Natural killer cell (primary cell): ENCODE data around the gene SNAPC5. TPM values are rescaled to one million over a fixed set of nuclear protein-coding genes. Genes with fewer than 3 reads are reported as not detected.

Experiments
- ATAC-seq, 3 donors: fragments of 150-1000 bp in 2 of 3; fragments of 200-7000 bp in 1 of 3; cut with Tn5 transposase; 1 replicate in 1 of 3; 2 replicates in 2 of 3; pipeline ENCODE4 v1.10.0; 2021; ENCODE audit warnings: mild to moderate bottlenecking in 2 of 3, moderate library complexity in 2 of 3
- DNase-seq, 2 donors: peaks; one replicate each; pipeline versions ENCODE4 v3.0.0 to v3.0.0-alpha.2; 2013 to 2021; ENCODE audit warnings: mixed read lengths in 1 of 2
- H3K27ac ChIP-seq: one replicate; pipeline ENCODE4 v1.5.1; 2013; ENCODE audit warnings: mild to moderate bottlenecking, low read length
- H3K27me3 ChIP-seq: one replicate; pipeline ENCODE4 v1.6.1; 2013; ENCODE audit warnings: low read length; ENCODE audit not compliant: control insufficient read depth, insufficient read depth
- H3K36me3 ChIP-seq: one replicate; pipeline ENCODE4 v1.6.1; 2013; ENCODE audit warnings: low read length; ENCODE audit not compliant: control insufficient read depth, insufficient read depth
- H3K4me1 ChIP-seq: one replicate; pipeline ENCODE4 v1.6.1; 2013; ENCODE audit warnings: low read length; ENCODE audit not compliant: control insufficient read depth, insufficient read depth
- H3K4me3 ChIP-seq: one replicate; pipeline ENCODE4 v1.5.1; 2013; ENCODE audit warnings: low read length
- H3K9me3 ChIP-seq: one replicate; pipeline ENCODE4 v1.6.1; 2013; ENCODE audit warnings: low read length; ENCODE audit not compliant: control insufficient read depth, insufficient read depth
- H3K27ac Mint-ChIP-seq, 2 donors: one replicate each; pipeline ENCODE4 v1.8.0; 2022; ENCODE audit warnings: mild to moderate bottlenecking in 2 of 2, mixed read lengths in 2 of 2, moderate library complexity in 1 of 2
- H3K27me3 Mint-ChIP-seq, 2 donors: one replicate each; pipeline ENCODE4 v1.8.0; 2022; ENCODE audit warnings: low read depth in 2 of 2, mixed read lengths in 2 of 2
- H3K36me3 Mint-ChIP-seq: one replicate; pipeline ENCODE4 v1.8.0; 2022; ENCODE audit warnings: mixed read lengths
- H3K4me1 Mint-ChIP-seq, 2 donors: one replicate each; pipeline ENCODE4 v1.8.0; 2022; ENCODE audit warnings: mixed read lengths in 2 of 2
- H3K4me3 Mint-ChIP-seq: one replicate; pipeline ENCODE4 v1.8.0; 2022; ENCODE audit warnings: mild to moderate bottlenecking, moderate library complexity, mixed read lengths
- H3K9me3 Mint-ChIP-seq, 2 donors: one replicate each; pipeline ENCODE4 v1.8.0; 2022; ENCODE audit warnings: mixed read lengths in 2 of 2
- CTCF ChIP-seq: fragments of 200-600 bp; IDR thresholded peaks from one replicate; pipeline ENCODE4 v1.8.0; 2022; ENCODE audit warnings: antibody characterized with exemption
- WGBS: methylation state at CpG from one replicate; pipeline ENCODE4 v1.1.7; 2013; ENCODE audit warnings: missing lambda C conversion rate; ENCODE audit not compliant: insufficient coverage; 5-methylcytosine and 5-hydroxymethylcytosine counted together
- intact Hi-C: fragments of 100-400 bp; cut with micrococcal nuclease; formaldehyde crosslinking; loops from one replicate; pipeline ENCODE4 v1.14.2; 2022
- total RNA-seq, 4 donors: library from RNA; stranded (reverse); fragments of 120-200 nt in 1 of 4; gene quantifications; one replicate each; pipeline versions ENCODE4 v1.2.3 to v1.2.4, GENCODE V29; 2013 to 2022

The SNAPC5 gene
- total RNA-seq, 3 donors from 2014 or later (not counting 1 experiment from before 2014, with no cell fraction given), result 17.2 to 25.2 (median 24.3) TPM

GRCh38 chr15:66486887-66487286 is 10.7 kb downstream of the SNAPC5 start:
- no peak overlapping the region for H3K4me3 Mint-ChIP-seq
- Histone ChIP-seq H3K36me3 (peaks cover 68% of the 10 kb centered on the region), H3K9me3 (no peaks in the 10 kb centered on the region), H3K27ac (no peak overlapping the region), H3K27me3 (no peaks in the 10 kb centered on the region), H3K4me3 (no peak overlapping the region), H3K4me1 (no peaks in the 10 kb centered on the region)
- H3K9me3 Mint-ChIP-seq, result no peaks in the 10 kb centered on the region
- no peaks in the 10 kb centered on the region for H3K27me3 Mint-ChIP-seq
- no peaks in the 10 kb centered on the region for H3K36me3 Mint-ChIP-seq
- no peak for TF ChIP-seq CTCF
- intact Hi-C loops, result no loop called here
- no peak for DNase-seq
- WGBS, result 100% methylated on average over 3 of the region's 3 CpGs
- no peak for ATAC-seq
- H3K27ac Mint-ChIP-seq, result no peak overlapping the region
- peaks cover 0 to 19% of the 10 kb centered on the region in 2 donors for H3K4me1 Mint-ChIP-seq

DNA sequence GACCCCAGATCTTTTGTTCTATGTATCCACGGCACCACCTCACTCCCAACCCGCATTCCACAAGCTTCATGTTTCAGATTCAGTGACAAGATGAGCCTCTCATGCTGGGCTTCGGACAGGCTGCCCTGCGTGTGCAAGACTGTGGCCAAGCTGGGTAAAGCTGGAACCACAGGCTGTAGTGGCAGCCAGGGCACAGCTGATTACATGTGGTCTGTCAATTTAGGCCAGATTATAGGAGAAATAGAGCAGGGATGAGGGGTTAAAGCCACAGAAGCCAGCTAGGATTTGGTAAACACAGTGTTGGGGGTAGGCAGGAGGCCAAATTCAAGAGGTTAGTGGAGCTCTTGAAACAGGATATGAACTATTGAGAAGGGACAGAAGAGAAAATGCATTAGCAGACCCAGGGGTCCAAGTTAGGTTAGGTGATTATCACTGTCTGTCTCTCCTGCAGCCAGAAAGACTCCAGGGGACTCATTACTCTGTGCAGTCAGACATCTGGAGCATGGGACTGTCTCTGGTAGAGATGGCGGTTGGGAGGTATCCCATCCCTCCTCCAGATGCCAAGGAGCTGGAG is 12.9 kb downstream of the SNAPC5 start:
- H3K36me3 Mint-ChIP-seq, result no peaks in the 10 kb centered on the region
- no peak overlapping the region for H3K27ac Mint-ChIP-seq
- no peaks in the 10 kb centered on the region for H3K27me3 Mint-ChIP-seq
- H3K27me3 ChIP-seq, result no peaks in the 10 kb centered on the region
- H3K4me3 Mint-ChIP-seq, result no peak overlapping the region
- ATAC-seq, result no peak
- H3K4me1 Mint-ChIP-seq, result peaks cover 0 to 23% of the 10 kb centered on the region in 2 donors
- intact Hi-C loops, result no loop called here
- DNase-seq, result no peak
- no peaks in the 10 kb centered on the region for H3K4me1 ChIP-seq
- no peak overlapping the region for H3K4me3 ChIP-seq
- no peaks in the 10 kb centered on the region for H3K9me3 Mint-ChIP-seq
- 99% methylated on average over 5 of the region's 5 CpGs for WGBS
- no peak for TF ChIP-seq CTCF
- H3K9me3 ChIP-seq, result no peaks in the 10 kb centered on the region
- peaks cover 55% of the 10 kb centered on the region for H3K36me3 ChIP-seq
- no peak overlapping the region for H3K27ac ChIP-seq

GRCh38 chr15:66483131-66483566 is 14.4 kb downstream of the SNAPC5 start:
- H3K4me3 Mint-ChIP-seq, result no peak overlapping the region
- WGBS, result 77% methylated on average over 2 of the region's 3 CpGs
- TF ChIP-seq CTCF, result no peak
- H3K9me3 ChIP-seq, result no peaks in the 10 kb centered on the region
- H3K27me3 ChIP-seq, result no peaks in the 10 kb centered on the region
- H3K36me3 Mint-ChIP-seq, result no peaks in the 10 kb centered on the region
- H3K36me3 ChIP-seq, result peaks cover 42% of the 10 kb centered on the region
- peaks cover 0 to 23% of the 10 kb centered on the region in 2 donors for H3K4me1 Mint-ChIP-seq
- no peak overlapping the region for H3K27ac ChIP-seq
- DNase-seq, result no peak
- no peaks in the 10 kb centered on the region for H3K27me3 Mint-ChIP-seq
- H3K4me3 ChIP-seq, result no peak overlapping the region
- peak overlapping the region in 1 of 2 donors; percentile 39 for H3K27ac Mint-ChIP-seq
- H3K9me3 Mint-ChIP-seq, result no peaks in the 10 kb centered on the region
- no peaks in the 10 kb centered on the region for H3K4me1 ChIP-seq
- intact Hi-C loops, result no loop called here
- no peak for ATAC-seq

DNA sequence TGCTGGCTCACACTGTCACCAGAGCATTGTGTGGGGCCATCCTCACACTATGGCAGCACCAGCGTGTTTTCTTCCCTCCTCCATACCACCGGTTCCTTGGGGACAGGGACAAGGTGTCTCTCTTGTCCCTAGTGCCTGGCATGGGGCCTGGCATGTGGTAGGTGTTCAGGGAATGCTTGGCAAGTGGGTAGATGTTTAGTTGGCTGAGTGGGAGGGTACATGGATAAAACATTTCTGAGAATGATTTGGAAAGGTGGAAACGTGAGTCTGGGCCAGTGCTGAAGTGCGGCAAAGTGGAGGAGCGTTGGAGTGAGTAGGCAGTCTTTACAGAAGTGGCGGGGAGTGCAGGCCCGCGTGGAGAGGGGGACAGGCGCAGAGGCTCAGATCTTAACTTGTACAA is 15.0 kb downstream of the SNAPC5 start:
- no peaks in the 10 kb centered on the region for H3K36me3 Mint-ChIP-seq
- H3K4me1 Mint-ChIP-seq, result peaks cover 0 to 23% of the 10 kb centered on the region in 2 donors
- DNase-seq (no peak), ATAC-seq (no peak)
- Histone ChIP-seq H3K4me3 (no peak overlapping the region), H3K27me3 (no peaks in the 10 kb centered on the region), H3K36me3 (peaks cover 36% of the 10 kb centered on the region), H3K4me1 (no peaks in the 10 kb centered on the region), H3K9me3 (no peaks in the 10 kb centered on the region), H3K27ac (no peak overlapping the region)
- 98% methylated on average over 9 of the region's 9 CpGs for WGBS
- no peaks in the 10 kb centered on the region for H3K27me3 Mint-ChIP-seq
- H3K9me3 Mint-ChIP-seq, result no peaks in the 10 kb centered on the region
- H3K27ac Mint-ChIP-seq, result no peak overlapping the region
- TF ChIP-seq CTCF, result no peak
- intact Hi-C loops, result no loop called here
- no peak overlapping the region for H3K4me3 Mint-ChIP-seq
